HepG2 (cell line): ENCODE measurements around the gene LGALS14. TPM values are rescaled to one million over a fixed set of nuclear protein-coding genes. Genes with fewer than 3 reads are reported as not detected.

ENCODE experiments used
- ATF7-NPFF ChIP-seq: sonication (generic); formaldehyde crosslinking; IDR thresholded peaks from 2 replicates; pipeline ENCODE4 v1.8.1; 2023; ENCODE audit warnings: mild to moderate bottlenecking, low read depth, missing genetic modification reagents, moderate library complexity
- DBP ChIP-seq: sonication (generic); formaldehyde crosslinking; IDR thresholded peaks from 2 replicates; pipeline ENCODE4 v1.4.0; 2020; ENCODE audit warnings: missing genetic modification reagents; ENCODE audit errors: not compliant biosample characterization
- ELF3 ChIP-seq: IDR thresholded peaks from 2 replicates; pipeline ENCODE4 v1.6.1; 2016; ENCODE audit warnings: missing genetic modification reagents, missing compliant biosample characterization
- FOSL2 ChIP-seq: sonication (generic); formaldehyde crosslinking; IDR thresholded peaks from 2 replicates; pipeline ENCODE4 v1.4.0; 2020; ENCODE audit warnings: missing genetic modification reagents
- FOXA1 ChIP-seq, 2 experiments: fragments of 450-650 bp in 1 of 2; sonication (generic) in 1 of 2; formaldehyde crosslinking in 1 of 2; IDR thresholded peaks; 2 replicates each; pipeline versions ENCODE4 v1.4.0 to v1.6.1; 2016 to 2020; ENCODE audit warnings: missing genetic modification reagents in 1 of 2
- HMG20B ChIP-seq: conservative IDR thresholded peaks from 2 replicates; pipeline ENCODE4 v1.6.1; 2016; ENCODE audit warnings: missing genetic modification reagents, missing compliant biosample characterization
- HMGA1 ChIP-seq: sonication (generic); formaldehyde crosslinking; conservative IDR thresholded peaks from 2 replicates; pipeline ENCODE4 v1.4.0; 2020; ENCODE audit warnings: missing genetic modification reagents
- HOXA3 ChIP-seq: sonication (generic); formaldehyde crosslinking; IDR thresholded peaks from 2 replicates; pipeline ENCODE4 v1.5.0; 2020; ENCODE audit warnings: missing genetic modification reagents
- MED1 ChIP-seq: sonication (generic); formaldehyde crosslinking; IDR thresholded peaks from 2 replicates; pipeline ENCODE4 v1.4.0; 2020; ENCODE audit warnings: missing genetic modification reagents
- MEF2D ChIP-seq: sonication (generic); formaldehyde crosslinking; IDR thresholded peaks from 2 replicates; pipeline ENCODE4 v1.5.1; 2020; ENCODE audit warnings: mild to moderate bottlenecking, missing genetic modification reagents
- NR3C1 ChIP-seq: sonication (generic); formaldehyde crosslinking; IDR thresholded peaks from 2 replicates; pipeline ENCODE4 v1.4.0; 2020; ENCODE audit warnings: missing genetic modification reagents
- POLR2G ChIP-seq: fragments of 200-400 bp; formaldehyde crosslinking; IDR thresholded peaks from 2 replicates; pipeline ENCODE4 v1.6.1; 2018; ENCODE audit warnings: mild to moderate bottlenecking, low read depth, low read length, moderate library complexity
- RARA ChIP-seq: IDR thresholded peaks from 2 replicates; pipeline ENCODE4 v1.6.1; 2016; ENCODE audit warnings: missing genetic modification reagents, missing compliant biosample characterization
- TP53 ChIP-seq: sonication (generic); formaldehyde crosslinking; conservative IDR thresholded peaks from 2 replicates; pipeline ENCODE4 v1.4.0; 2020; ENCODE audit warnings: missing genetic modification reagents
- ZHX1 ChIP-seq: sonication (generic); formaldehyde crosslinking; IDR thresholded peaks from 2 replicates; pipeline ENCODE4 v1.8.1; 2022; ENCODE audit warnings: low read depth, mild to moderate bottlenecking, missing genetic modification reagents
- ZKSCAN8 ChIP-seq: IDR thresholded peaks from 2 replicates; pipeline ENCODE4 v1.6.1; 2016; ENCODE audit warnings: borderline replicate concordance, missing genetic modification reagents, missing compliant biosample characterization
- ZNF281 ChIP-seq: sonication (generic); formaldehyde crosslinking; IDR thresholded peaks from 2 replicates; pipeline ENCODE4 v1.4.0; 2020; ENCODE audit warnings: missing genetic modification reagents, borderline replicate concordance
- ZNF530 ChIP-seq: sonication (generic); formaldehyde crosslinking; IDR thresholded peaks from 2 replicates; pipeline ENCODE4 v1.5.0; 2020; ENCODE audit warnings: low read depth, mild to moderate bottlenecking, missing genetic modification reagents
- ZNF547 ChIP-seq: sonication (generic); formaldehyde crosslinking; IDR thresholded peaks from 2 replicates; pipeline ENCODE4 v1.5.1; 2020; ENCODE audit warnings: mild to moderate bottlenecking, missing genetic modification reagents
- ZNF792 ChIP-seq: IDR thresholded peaks from 2 replicates; pipeline ENCODE4 v1.6.1; 2016
- ZNF891 ChIP-seq: sonication (generic); formaldehyde crosslinking; IDR thresholded peaks from 2 replicates; pipeline ENCODE4 v1.5.0; 2020; ENCODE audit warnings: mild to moderate bottlenecking, missing genetic modification reagents
- polyA plus RNA-seq, 8 experiments: library from polyadenylated mRNA; depleted of rRNA in 3 of 8; stranded (reverse) in 7 of 8; unstranded in 1 of 8; fragments of >200 nt; fragmentation: Illumina TruSeq in 4 of 8; extraction: Trizol in 4 of 8; gene quantifications; 2 replicates each; pipeline versions ENCODE4 v1.2.1 to v1.2.3, GENCODE V29; 2011 to 2016; ENCODE audit warnings: low read depth in 4 of 8, missing spikeins in 1 of 8, mixed read lengths in 1 of 8; ENCODE audit not compliant: insufficient read depth in 1 of 8
- total RNA-seq, 5 experiments: library from RNA; depleted of rRNA; stranded (reverse); fragments of >200 nt; fragmentation: Illumina TruSeq; extraction: Trizol; gene quantifications; 2 replicates each; pipeline ENCODE4 v1.2.3, GENCODE V29; 2016; ENCODE audit warnings: low read depth in 1 of 5
- TF ChIP-seq, protein P1 (sequence below): sonication (generic); formaldehyde crosslinking; IDR thresholded peaks from 2 replicates; pipeline ENCODE4 v1.5.0; 2020; ENCODE audit warnings: mild to moderate bottlenecking, missing genetic modification reagents
- TF ChIP-seq, protein P2 (sequence below): sonication (generic); formaldehyde crosslinking; IDR thresholded peaks from 2 replicates; pipeline ENCODE4 v1.5.1; 2020; ENCODE audit warnings: mild to moderate bottlenecking, missing genetic modification reagents, borderline replicate concordance

Gene LGALS14
- total and polyA plus RNA-seq, 2 of the 13 experiments (the other 11 are each of a cell fraction or from before 2014, with no cell fraction given), result not detected

- TF ChIP-seq DBP (CRISPR knock-in tag) (no peak), FOSL2 (CRISPR knock-in tag) (peak; percentile 27; the same call in 1 of the 2 replicates), HMG20B (CRISPR knock-in tag) (no peak), ZKSCAN8 (CRISPR knock-in tag) (no peak), ATF7-NPFF (CRISPR knock-in tag) (no peak), ZNF792 (CRISPR knock-in tag) (peak; percentile 58; the same call in 1 of the 2 replicates), RARA (CRISPR knock-in tag) (peak; percentile 74), FOXA1 (IDR thresholded peaks at IDR 0.05) (no peak), FOXA1 (CRISPR knock-in tag; IDR thresholded peaks at IDR 0.05) (peak; percentile 40; the same call in 1 of the 2 replicates), ZNF530 (CRISPR knock-in tag) (no peak), ZNF281 (CRISPR knock-in tag) (peak; percentile 63; the same call in 1 of the 2 replicates), POLR2G (no peak), ZNF891 (CRISPR knock-in tag) (no peak), TP53 (CRISPR knock-in tag) (no peak), MEF2D (CRISPR knock-in tag) (peak; percentile 89), ZNF547 (CRISPR knock-in tag) (no peak), ZHX1 (CRISPR knock-in tag) (no peak), NR3C1 (CRISPR knock-in tag) (no peak), HOXA3 (no peak), ELF3 (CRISPR knock-in tag) (peak; percentile 22; the same call in 1 of the 2 replicates), MED1 (peak; percentile 54; the same call in 1 of the 2 replicates), HMGA1 (no peak)
- TF ChIP-seq, protein P1, sequence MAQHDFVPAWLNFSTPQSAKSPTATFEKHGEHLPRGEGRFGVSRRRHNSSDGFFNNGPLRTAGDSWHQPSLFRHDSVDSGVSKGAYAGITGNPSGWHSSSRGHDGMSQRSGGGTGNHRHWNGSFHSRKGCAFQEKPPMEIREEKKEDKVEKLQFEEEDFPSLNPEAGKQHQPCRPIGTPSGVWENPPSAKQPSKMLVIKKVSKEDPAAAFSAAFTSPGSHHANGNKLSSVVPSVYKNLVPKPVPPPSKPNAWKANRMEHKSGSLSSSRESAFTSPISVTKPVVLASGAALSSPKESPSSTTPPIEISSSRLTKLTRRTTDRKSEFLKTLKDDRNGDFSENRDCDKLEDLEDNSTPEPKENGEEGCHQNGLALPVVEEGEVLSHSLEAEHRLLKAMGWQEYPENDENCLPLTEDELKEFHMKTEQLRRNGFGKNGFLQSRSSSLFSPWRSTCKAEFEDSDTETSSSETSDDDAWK (CRISPR knock-in tag), result no peak
- TF ChIP-seq, protein P2, sequence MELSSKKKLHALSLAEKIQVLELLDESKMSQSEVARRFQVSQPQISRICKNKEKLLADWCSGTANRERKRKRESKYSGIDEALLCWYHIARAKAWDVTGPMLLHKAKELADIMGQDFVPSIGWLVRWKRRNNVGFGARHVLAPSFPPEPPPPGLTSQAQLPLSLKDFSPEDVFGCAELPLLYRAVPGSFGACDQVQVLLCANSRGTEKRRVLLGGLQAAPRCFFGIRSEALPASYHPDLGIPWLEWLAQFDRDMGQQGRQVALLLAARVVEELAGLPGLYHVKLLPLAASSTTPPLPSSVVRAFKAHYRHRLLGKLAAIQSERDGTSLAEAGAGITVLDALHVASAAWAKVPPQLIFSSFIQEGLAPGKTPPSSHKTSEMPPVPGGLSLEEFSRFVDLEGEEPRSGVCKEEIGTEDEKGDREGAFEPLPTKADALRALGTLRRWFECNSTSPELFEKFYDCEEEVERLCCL (CRISPR knock-in tag), result no peak
These were observed 8.5 kb upstream of the LGALS14 start (continued) for GRCh38 chr19:39695759-39696158.
